Right cardiac atrium (tissue), 5 donors: Measurements from ENCODE around the gene CYP26B1. TPM values are rescaled to one million over a fixed set of nuclear protein-coding genes. Genes with fewer than 3 reads are reported as not detected.

ENCODE experiments used
- ATAC-seq, 2 donors: fragments of 200-7000 bp; cut with Tn5 transposase; one replicate each; pipeline versions ENCODE4 v1.8.0 to v1.9.1; 2020; ENCODE audit warnings: moderate library complexity in 2 of 2, mild to moderate bottlenecking in 1 of 2
- DNase-seq, 3 donors: peaks; one replicate each; pipeline ENCODE4 v3.0.0-alpha.2; 2020
- H3K27ac ChIP-seq: one replicate; pipeline ENCODE4 v1.5.1; 2013; ENCODE audit warnings: mild to moderate bottlenecking, low read length, control low read depth, moderate library complexity
- H3K27me3 ChIP-seq: one replicate; pipeline ENCODE4 v1.6.1; 2013; ENCODE audit not compliant: control insufficient read depth, insufficient read depth
- H3K4me1 ChIP-seq: one replicate; pipeline ENCODE4 v1.6.1; 2013; ENCODE audit warnings: low read length; ENCODE audit not compliant: control insufficient read depth, insufficient read depth
- H3K4me3 ChIP-seq: one replicate; pipeline ENCODE4 v1.5.1; 2013; ENCODE audit warnings: low read length, control low read depth
- H3K9me3 ChIP-seq: one replicate; pipeline ENCODE4 v1.6.1; 2013; ENCODE audit warnings: low read length; ENCODE audit not compliant: control insufficient read depth
- WGBS: extraction: QIAGEN DNeasy Blood & Tissue Kit; methylation state at CpG from one replicate; pipeline ENCODE4 v1.1.7; 2013; 5-methylcytosine and 5-hydroxymethylcytosine counted together
- intact Hi-C, 4 donors: fragments of 100-400 bp; cut with DNase I; formaldehyde crosslinking; loops; one replicate each; pipeline versions ENCODE4 v1.11.0 to v1.14.0; 2022 to 2023
- polyA plus RNA-seq: library from polyadenylated mRNA; stranded (reverse); fragments of 200-250 nt; gene quantifications from one replicate; pipeline ENCODE4 v1.2.3, GENCODE V29; 2013
- total RNA-seq, 4 donors: library from RNA; stranded (reverse); fragmentation: NEBNext Ultra II Directional; extraction: Animal tissue kit (Norgen Biotek cat#: 25700); gene quantifications; one replicate each; pipeline ENCODE4 v1.2.1, GENCODE V29; 2021
- donor health status: healthy with polysubstance abuse.
- donor health status: DM: no; HTN: yes; CAD: no.
- donor health status: DM: no; HTN: no; CAD: no.
- donor health status: DM: no; HTN: yes; CAD: no; lungs with severe emphysema.
- donor health status: DM: yes; HTN: yes; CAD: no.

The CYP26B1 gene
- total and polyA plus RNA-seq, 5 donors: 5.1 to 30.9 (median 7.2) TPM

GRCh38 chr2:72134997-72135800 lies 12.5 kb downstream of the CYP26B1 start:
- Histone ChIP-seq H3K4me3 (no peak overlapping the region), H3K27ac (no peak overlapping the region), H3K9me3 (no peaks in the 10 kb centered on the region), H3K4me1 (no peaks in the 10 kb centered on the region), H3K27me3 (no peaks in the 10 kb centered on the region)
- WGBS: 92% methylated on average over 19 of the region's 19 CpGs
- ATAC-seq (no peak), DNase-seq (no peak)
- intact Hi-C loops: loop anchor here in 2 of 4 donors (5.0 to 10.0 kb wide), 2 partner anchors 120 to 198 kb away; no protein-coding TSS in a partner anchor

GRCh38 chr2:72134408-72134996 lies 13.2 kb downstream of the CYP26B1 start:
- WGBS: 95% methylated on average over 10 of the region's 10 CpGs
- Histone ChIP-seq H3K4me3 (no peak overlapping the region), H3K27ac (no peak overlapping the region), H3K27me3 (no peaks in the 10 kb centered on the region), H3K9me3 (no peaks in the 10 kb centered on the region), H3K4me1 (no peaks in the 10 kb centered on the region)
- DNase-seq (no peak), ATAC-seq (no peak)
- intact Hi-C loops: loop anchor here in 1 of 4 donors (10.0 kb wide), 1 partner anchor 120 kb away; no protein-coding TSS in a partner anchor

GRCh38 chr2:72133721-72134407 lies 13.8 kb downstream of the CYP26B1 start:
- ATAC-seq (no peak), DNase-seq (peak in 1 of 3 donors; percentile 28)
- H3K4me3 ChIP-seq: no peak overlapping the region
- intact Hi-C loops: loop anchor here in 1 of 4 donors (10.0 kb wide), 1 partner anchor 119 kb away; no protein-coding TSS in a partner anchor
- H3K4me1 ChIP-seq: no peaks in the 10 kb centered on the region
- H3K27me3 ChIP-seq: no peaks in the 10 kb centered on the region
- no peaks in the 10 kb centered on the region for H3K9me3 ChIP-seq
- H3K27ac ChIP-seq: no peak overlapping the region
- WGBS: 91% methylated on average over 11 of the region's 11 CpGs

GRCh38 chr2:72132981-72133720 lies 14.5 kb downstream of the CYP26B1 start:
- H3K9me3 ChIP-seq: no peaks in the 10 kb centered on the region
- H3K4me3 ChIP-seq: no peak overlapping the region
- H3K4me1 ChIP-seq: no peaks in the 10 kb centered on the region
- DNase-seq (no peak), ATAC-seq (no peak)
- WGBS: 96% methylated on average over 29 of the region's 29 CpGs
- no peak overlapping the region for H3K27ac ChIP-seq
- intact Hi-C loops: loop anchor here in 1 of 4 donors (10.0 kb wide), 1 partner anchor 118 kb away; no protein-coding TSS in a partner anchor
- no peaks in the 10 kb centered on the region for H3K27me3 ChIP-seq

- no peaks in the 10 kb centered on the region for H3K27me3 ChIP-seq
- ATAC-seq: no peak
- H3K4me3 ChIP-seq: no peak overlapping the region
- H3K4me1 ChIP-seq: no peaks in the 10 kb centered on the region
- no peak for DNase-seq
- intact Hi-C loops: loop anchor here in 1 of 4 donors (10.0 kb wide), 1 partner anchor 117 kb away; no protein-coding TSS in a partner anchor
- no peaks in the 10 kb centered on the region for H3K9me3 ChIP-seq
- 94% methylated on average over 37 of the region's 37 CpGs for WGBS
- H3K27ac ChIP-seq: no peak overlapping the region
Measured at GRCh38 chr2:72131916-72132841, 15.5 kb downstream of the CYP26B1 start.

GRCh38 chr2:72131371-72131891 lies 16.2 kb downstream of the CYP26B1 start:
- no peaks in the 10 kb centered on the region for H3K27me3 ChIP-seq
- no peak for DNase-seq
- no peak for ATAC-seq
- 95% methylated on average over 16 of the region's 16 CpGs for WGBS
- H3K4me1 ChIP-seq: no peaks in the 10 kb centered on the region
- no peak overlapping the region for H3K27ac ChIP-seq
- H3K4me3 ChIP-seq: no peak overlapping the region
- H3K9me3 ChIP-seq: no peaks in the 10 kb centered on the region
- intact Hi-C loops: loop anchor here in 1 of 4 donors (10.0 kb wide), 1 partner anchor 117 kb away; no protein-coding TSS in a partner anchor

- no peak overlapping the region for H3K4me3 ChIP-seq
- WGBS: 76% methylated on average over 26 of the region's 26 CpGs
- no peaks in the 10 kb centered on the region for H3K4me1 ChIP-seq
- no peak for ATAC-seq
- no peaks in the 10 kb centered on the region for H3K9me3 ChIP-seq
- no peaks in the 10 kb centered on the region for H3K27me3 ChIP-seq
- intact Hi-C loops: loop anchor here in 1 of 4 donors (10.0 kb wide), 1 partner anchor 116 kb away; no protein-coding TSS in a partner anchor
- DNase-seq: no peak
- no peak overlapping the region for H3K27ac ChIP-seq
Measured at GRCh38 chr2:72130659-72131360, 16.9 kb downstream of the CYP26B1 start.

- H3K4me1 ChIP-seq: no peaks in the 10 kb centered on the region
- no peak overlapping the region for H3K4me3 ChIP-seq
- H3K9me3 ChIP-seq: no peaks in the 10 kb centered on the region
- DNase-seq (peak in 1 of 3 donors; percentile 68), ATAC-seq (no peak)
- no peak overlapping the region for H3K27ac ChIP-seq
- intact Hi-C loops: loop anchor here in 1 of 4 donors (10.0 kb wide), 1 partner anchor 115 kb away; no protein-coding TSS in a partner anchor
- no peaks in the 10 kb centered on the region for H3K27me3 ChIP-seq
- 75% methylated on average over 9 of the region's 9 CpGs for WGBS
Measured at GRCh38 chr2:72129681-72130340, 17.9 kb downstream of the CYP26B1 start.

GRCh38 chr2:72128843-72129227 lies 18.8 kb downstream of the CYP26B1 start:
- H3K4me3 ChIP-seq: no peak overlapping the region
- H3K27ac ChIP-seq: no peak overlapping the region
- H3K27me3 ChIP-seq: no peaks in the 10 kb centered on the region
- DNase-seq (no peak), ATAC-seq (no peak)
- WGBS: 77% methylated on average over 11 of the region's 11 CpGs
- intact Hi-C loops: no loop called here
- H3K4me1 ChIP-seq: no peaks in the 10 kb centered on the region
- H3K9me3 ChIP-seq: no peaks in the 10 kb centered on the region
